ENCODE results near the gene DAPK3.

- no peak for TF ChIP-seq ZXDB (tag by site-specific recombination; IDR thresholded peaks at IDR 0.05)
- TF ChIP-seq ZNF398 (tag by site-specific recombination; IDR thresholded peaks at IDR 0.05) = no peak
Measured at GRCh38 chr19:3976495-3977241, 5.8 kb upstream of the DAPK3 start.
